GM12878 (cell line): Measurements from ENCODE around the gene DESI1. TPM values are rescaled to one million over a fixed set of nuclear protein-coding genes. Genes with fewer than 3 reads are reported as not detected.

Experiments
- ATAC-seq: fragments of 200-7000 bp; cut with Tn5 transposase; 3 replicates; pipeline ENCODE4 v1.9.1; 2020; ENCODE audit warnings: mild to moderate bottlenecking, moderate library complexity
- BruUV-seq: library from RNA; stranded (reverse); fragments of 400-500 nt; replicated peaks from 2 replicates; lab custom pipeline; 2021; lab: Mats Ljungman, UMichigan
- CTCF ChIA-PET: fragments of 300-600 bp; sonication (Branson Sonifier 250); formaldehyde crosslinking; extraction: SDS; loops from one replicate; lab custom pipeline; 2021; ENCODE audit warnings: inconsistent platforms; lab: Yijun Ruan, JAX
- POLR2A ChIA-PET: fragments of 350-600 bp; formaldehyde crosslinking; extraction: SDS; loops from one replicate; lab custom pipeline; 2021; ENCODE audit warnings: inconsistent platforms; lab: Charles Lee
- RAD21 ChIA-PET: fragments of 300-600 bp; sonication (Branson Sonifier 250); formaldehyde crosslinking; loops from one replicate; lab custom pipeline; 2023; ENCODE audit warnings: antibody characterized with exemption; ENCODE audit not compliant: unreplicated experiment; lab: Charles Lee
- SMC1A ChIA-PET: fragments of 300-600 bp; sonication (Branson Sonifier 250); formaldehyde crosslinking; loops from one replicate; lab custom pipeline; 2023; ENCODE audit not compliant: unreplicated experiment, uncharacterized antibody; lab: Charles Lee
- DNase-seq: peaks from one replicate; pipeline ENCODE4 v3.0.0-alpha.2; 2011; ENCODE audit warnings: low read depth, low spot score
- FAIRE-seq: peaks from 3 replicates; lab custom pipeline; 2011; peaks lifted over from hg19 to GRCh38; lab: Jason Lieb, UNC
- H2AFZ ChIP-seq: 2 replicates; pipeline ENCODE4 v1.6.0; 2011; ENCODE audit warnings: low read depth, low read length, control low read depth; ENCODE audit not compliant: control insufficient read depth
- H3K27ac ChIP-seq: 2 replicates; pipeline ENCODE4 v1.5.1; 2011; ENCODE audit warnings: control low read depth; ENCODE audit not compliant: control insufficient read depth, insufficient read depth
- H3K27me3 ChIP-seq, 2 experiments: replicated peaks in 1 of 2; 2 replicates each; pipeline versions ENCODE4 v1.6.0 to v1.6.1; 2011; ENCODE audit warnings: low read length in 1 of 2; ENCODE audit not compliant: control insufficient read depth in 2 of 2, insufficient read depth in 2 of 2
- H3K36me3 ChIP-seq, 2 experiments: 2 replicates each; pipeline ENCODE4 v1.5.1; 2011; ENCODE audit warnings: low read length in 1 of 2; ENCODE audit not compliant: control insufficient read depth in 2 of 2, insufficient read depth in 2 of 2
- H3K4me1 ChIP-seq: 2 replicates; pipeline ENCODE4 v1.6.1; 2011; ENCODE audit warnings: mild to moderate bottlenecking, low read length, moderate library complexity, mixed read lengths; ENCODE audit not compliant: control insufficient read depth, insufficient read depth
- H3K4me2 ChIP-seq: 2 replicates; pipeline ENCODE4 v1.6.0; 2011; ENCODE audit warnings: control low read depth; ENCODE audit not compliant: control insufficient read depth, insufficient read depth
- H3K4me3 ChIP-seq: fragments of 200-600 bp; sonication (generic); 2 replicates; pipeline ENCODE4 v1.5.1; 2016
- H3K79me2 ChIP-seq: 2 replicates; pipeline ENCODE4 v1.6.0; 2011; ENCODE audit warnings: low read length; ENCODE audit not compliant: control insufficient read depth, insufficient read depth
- H3K9ac ChIP-seq: 2 replicates; pipeline ENCODE4 v1.8.0; 2011; ENCODE audit warnings: low read length, control low read depth, mixed read lengths; ENCODE audit not compliant: control insufficient read depth, insufficient read depth
- H3K9me3 ChIP-seq: replicated peaks from 3 replicates; pipeline ENCODE4 v1.5.1; 2011; ENCODE audit warnings: mild to moderate bottlenecking, low read length; ENCODE audit not compliant: control insufficient read depth, insufficient read depth
- H4K20me1 ChIP-seq: 2 replicates; pipeline ENCODE4 v1.6.0; 2011; ENCODE audit not compliant: control insufficient read depth, insufficient read depth
- BRCA1 ChIP-seq: IDR thresholded peaks from 2 replicates; pipeline ENCODE4 v1.6.1; 2011; ENCODE audit warnings: low read depth, low read length, improper control_type of control experiment
- MEF2A ChIP-seq: IDR thresholded peaks from 2 replicates; pipeline ENCODE4 v1.6.1; 2011; ENCODE audit warnings: low read depth, mild to moderate bottlenecking, low read length, moderate library complexity; ENCODE audit not compliant: insufficient read depth
- MTA2 ChIP-seq: fragments of 450-650 bp; IDR thresholded peaks from 2 replicates; pipeline ENCODE4 v1.6.1; 2016; ENCODE audit warnings: low read depth, mild to moderate bottlenecking, moderate library complexity
- SREBF2 ChIP-seq: IDR thresholded peaks from 2 replicates; pipeline ENCODE4 v1.6.1; 2012; ENCODE audit warnings: mild to moderate bottlenecking, low read length
- SRF ChIP-seq, 2 experiments: IDR thresholded peaks; 2 replicates each; pipeline ENCODE4 v1.6.1; 2011; ENCODE audit warnings: low read depth in 2 of 2, low read length in 2 of 2, mild to moderate bottlenecking in 1 of 2, moderate library complexity in 1 of 2
- WGBS: methylation state at CpG from one replicate; pipeline ENCODE4 v1.1.6; 2016; ENCODE audit warnings: low lambda C conversion rate; ENCODE audit not compliant: insufficient replicate concordance, insufficient coverage; ENCODE audit errors: missing lambda C conversion rate; 5-methylcytosine and 5-hydroxymethylcytosine counted together
- in situ Hi-C: fragments of 300-500 bp; cut with MboI; formaldehyde crosslinking; loops from 9 replicates; pipeline ENCODE4 v1.14.3; 2018; ENCODE audit warnings: mixed read lengths
- intact Hi-C: fragments of 100-400 bp; cut with micrococcal nuclease; formaldehyde crosslinking; loops from one replicate; pipeline ENCODE4 v1.14.2; 2022; ENCODE audit not compliant: unreplicated experiment
- polyA plus RNA-seq, 11 experiments: library from polyadenylated mRNA; depleted of rRNA in 4 of 11; unstranded in 6 of 11; stranded (reverse) in 5 of 11; fragments of >200 nt; fragmentation: Nextera tagmentation in 4 of 11; fragmentation: Illumina TruSeq in 1 of 11; extraction: Ambion mirVana in 4 of 11; extraction: Trizol in 1 of 11; gene quantifications; 1 replicate in 1 of 11; 2 replicates in 10 of 11; pipeline versions ENCODE4 v1.2.1 to v1.2.3, GENCODE V29; 2011 to 2016; ENCODE audit warnings: inconsistent platforms in 2 of 11, missing spikeins in 2 of 11, low read depth in 1 of 11
- total RNA-seq, 4 experiments: library from RNA; depleted of rRNA in 3 of 4; stranded (reverse); fragments of >200 nt in 3 of 4; fragmentation: Illumina TruSeq in 1 of 4; extraction: Trizol in 1 of 4; gene quantifications; 2 replicates each; pipeline versions ENCODE4 v1.2.1 to v1.2.3, GENCODE V29; 2013 to 2021
- TF ChIP-seq, protein P1 (sequence below): fragments of 450-650 bp; IDR thresholded peaks from 2 replicates; pipeline ENCODE4 v1.6.1; 2017; ENCODE audit warnings: mild to moderate bottlenecking

Gene DESI1
- total and polyA plus RNA-seq, 10 of the 15 experiments (the other 5 are each of a cell fraction or from before 2014, with no cell fraction given): 8.0 to 76.8 (median 40.6) TPM

- Histone ChIP-seq H3K79me2 (no peaks in the 10 kb centered on the region; the same call in 1 of the 2 replicates), H3K36me3 (peaks cover 18 to 46% of the 10 kb centered on the region in 2 experiments), H3K27me3 (no peaks in the 10 kb centered on the region), H4K20me1 (no peaks in the 10 kb centered on the region), H3K9me3 (no peaks in the 10 kb centered on the region), H3K9ac (no peak overlapping the region), H3K4me1 (no peaks in the 10 kb centered on the region), H3K4me3 (no peak overlapping the region), H3K27ac (no peak overlapping the region), H2AFZ (no peak overlapping the region), H3K4me2 (no peak overlapping the region)
- BruUV-seq: no TSS peak
- FAIRE-seq (no peak), ATAC-seq (no peak), DNase-seq (no peak)
- RAD21 ChIA-PET: interaction anchor here (0.6 kb wide), 1 partner anchor 314 kb away, joined by 3 read pairs; no protein-coding TSS in a partner anchor
- WGBS: 99% methylated on average over 11 of the region's 11 CpGs
- intact Hi-C loops (no loop called here), in situ Hi-C loops (no loop called here)
- CTCF ChIA-PET: interaction anchor here (1.3 to 1.7 kb wide), 2 partner anchors 9 to 47 kb away, joined by 3 to 6 read pairs; no protein-coding TSS in a partner anchor
- no peak for TF ChIP-seq SRF (IDR thresholded peaks at IDR 0.05; ENCODE audit: low read depth in 2 of 2, low read length in 2 of 2)
- TF ChIP-seq MEF2A: no peak
- no peak for TF ChIP-seq SREBF2
- TF ChIP-seq MTA2: no peak
- TF ChIP-seq, protein P1, sequence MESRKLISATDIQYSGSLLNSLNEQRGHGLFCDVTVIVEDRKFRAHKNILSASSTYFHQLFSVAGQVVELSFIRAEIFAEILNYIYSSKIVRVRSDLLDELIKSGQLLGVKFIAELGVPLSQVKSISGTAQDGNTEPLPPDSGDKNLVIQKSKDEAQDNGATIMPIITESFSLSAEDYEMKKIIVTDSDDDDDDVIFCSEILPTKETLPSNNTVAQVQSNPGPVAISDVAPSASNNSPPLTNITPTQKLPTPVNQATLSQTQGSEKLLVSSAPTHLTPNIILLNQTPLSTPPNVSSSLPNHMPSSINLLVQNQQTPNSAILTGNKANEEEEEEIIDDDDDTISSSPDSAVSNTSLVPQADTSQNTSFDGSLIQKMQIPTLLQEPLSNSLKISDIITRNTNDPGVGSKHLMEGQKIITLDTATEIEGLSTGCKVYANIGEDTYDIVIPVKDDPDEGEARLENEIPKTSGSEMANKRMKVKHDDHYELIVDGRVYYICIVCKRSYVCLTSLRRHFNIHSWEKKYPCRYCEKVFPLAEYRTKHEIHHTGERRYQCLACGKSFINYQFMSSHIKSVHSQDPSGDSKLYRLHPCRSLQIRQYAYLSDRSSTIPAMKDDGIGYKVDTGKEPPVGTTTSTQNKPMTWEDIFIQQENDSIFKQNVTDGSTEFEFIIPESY: no peak
- TF ChIP-seq BRCA1: no peak
- POLR2A ChIA-PET: interaction anchor here (0.5 to 1.3 kb wide), 3 partner anchors 34 to 812 kb away, joined by 3 read pairs; no protein-coding TSS in a partner anchor
- SMC1A ChIA-PET: interaction anchor here (0.9 to 1.7 kb wide), 2 partner anchors 10 to 13 kb away, joined by 3 to 7 read pairs; no protein-coding TSS in a partner anchor
Observed at GRCh38 chr22:41650821-41651220, 30.0 kb upstream of the DESI1 start.
